K562 (cell line): ENCODE measurements around the gene PHAX. TPM values are rescaled to one million over a fixed set of nuclear protein-coding genes. Genes with fewer than 3 reads are reported as not detected.

Experiments used
- ATAC-seq: fragments of 200-7000 bp; cut with Tn5 transposase; 3 replicates; pipeline ENCODE4 v1.9.1; 2020; ENCODE audit warnings: moderate library complexity
- BruUV-seq: library from RNA; stranded (reverse); fragments of 400-500 nt; replicated peaks from 2 replicates; lab custom pipeline; 2021; lab: Mats Ljungman, UMichigan
- CTCF ChIA-PET: fragments of 300-600 bp; formaldehyde crosslinking; extraction: SDS; loops from one replicate; lab custom pipeline; 2021; ENCODE audit warnings: low intra/inter-chr PET ratio; lab: Yijun Ruan, JAX
- POLR2A ChIA-PET: fragments of 300-600, 350-650 bp; sonication (Branson Sonifier 250); formaldehyde crosslinking; extraction: SDS; loops from one replicate; lab custom pipeline; 2021; ENCODE audit warnings: antibody characterized with exemption, inconsistent platforms; lab: Yijun Ruan, JAX
- DNase-seq, 4 experiments: peaks; one replicate each; pipeline versions ENCODE4 v3.0.0 to v3.0.0-alpha.2; 2011 to 2018; ENCODE audit warnings: low spot score in 3 of 4, mixed read lengths in 3 of 4; ENCODE audit errors: extremely low read depth in 1 of 4
- FAIRE-seq: peaks from 2 replicates; lab custom pipeline; 2011; peaks lifted over from hg19 to GRCh38; lab: Jason Lieb, UNC
- H2AFZ ChIP-seq: 2 replicates; pipeline ENCODE4 v1.6.0; 2011; ENCODE audit warnings: low read depth, low read length, control low read depth, inconsistent platforms
- H3K27ac ChIP-seq: fragments of 200-600 bp; 3 replicates; pipeline ENCODE4 v1.8.0; 2011; ENCODE audit warnings: low read depth, mild to moderate bottlenecking, control low read depth, inconsistent platforms, low read length, moderate library complexity, mixed read lengths; ENCODE audit errors: extremely low read depth
- H3K27me3 ChIP-seq, 2 experiments: fragments of 300-600 bp in 1 of 2; 2 replicates in 1 of 2; 3 replicates in 1 of 2; pipeline versions ENCODE4 v1.6.0 to v1.8.0; 2011; ENCODE audit warnings: inconsistent platforms in 2 of 2, low read length in 2 of 2, mild to moderate bottlenecking in 1 of 2, mixed read lengths in 1 of 2, moderate library complexity in 1 of 2; ENCODE audit not compliant: control insufficient read depth in 2 of 2, insufficient read depth in 2 of 2
- H3K36me3 ChIP-seq: fragments of 300-600 bp; 3 replicates; pipeline ENCODE4 v1.8.0; 2011; ENCODE audit warnings: mild to moderate bottlenecking, low read length, inconsistent platforms; ENCODE audit not compliant: control insufficient read depth, insufficient read depth
- H3K4me1 ChIP-seq, 2 experiments: fragments of 200-600 bp in 1 of 2; replicated peaks in 1 of 2; 2 replicates in 1 of 2; 3 replicates in 1 of 2; pipeline versions ENCODE4 v1.5.1 to v1.8.0; 2011; ENCODE audit warnings: inconsistent platforms in 2 of 2, low read length in 2 of 2, mild to moderate bottlenecking in 1 of 2, mixed read lengths in 1 of 2, moderate library complexity in 1 of 2; ENCODE audit not compliant: control insufficient read depth in 2 of 2, insufficient read depth in 2 of 2
- H3K4me2 ChIP-seq: 2 replicates; pipeline ENCODE4 v1.6.1; 2011; ENCODE audit warnings: low read length, control low read depth, inconsistent platforms, mixed read lengths; ENCODE audit not compliant: insufficient read depth
- H3K4me3 ChIP-seq: fragments of 200-600 bp; sonication (generic), shearing (Covaris generic); 2 replicates; pipeline ENCODE4 v1.5.1; 2016; ENCODE audit warnings: control low read depth, inconsistent platforms
- H3K79me2 ChIP-seq: fragments of 200-600 bp; 3 replicates; pipeline ENCODE4 v1.8.0; 2011; ENCODE audit warnings: low read length, inconsistent platforms; ENCODE audit not compliant: control insufficient read depth, insufficient read depth
- H3K9ac ChIP-seq, 2 experiments: 2 replicates each; pipeline versions ENCODE4 v1.6.0 to v1.6.1; 2011; ENCODE audit warnings: low read depth in 2 of 2, low read length in 2 of 2, control low read depth in 1 of 2, inconsistent platforms in 1 of 2, mild to moderate bottlenecking in 1 of 2, mixed read lengths in 1 of 2; ENCODE audit not compliant: insufficient read depth in 1 of 2
- H3K9me1 ChIP-seq: one replicate; pipeline ENCODE4 v1.6.0; 2011; ENCODE audit warnings: inconsistent platforms, mild to moderate bottlenecking, low read length, moderate library complexity; ENCODE audit not compliant: control insufficient read depth, insufficient read depth
- H3K9me3 ChIP-seq: replicated peaks from 2 replicates; pipeline ENCODE4 v1.5.1; 2011; ENCODE audit warnings: low read depth, low read length, inconsistent platforms; ENCODE audit not compliant: control insufficient read depth, insufficient read depth
- H4K20me1 ChIP-seq: replicated peaks from 2 replicates; pipeline ENCODE4 v1.6.1; 2011; ENCODE audit warnings: low read length, inconsistent platforms, mixed read lengths; ENCODE audit not compliant: control insufficient read depth, insufficient read depth
- BACH1 ChIP-seq: fragments of 200-800 bp; sonication (Bioruptor generic); IDR thresholded peaks from 2 replicates; pipeline ENCODE4 v1.6.1; 2016; ENCODE audit warnings: missing genetic modification characterization, missing compliant biosample characterization
- HDAC6 ChIP-seq: IDR thresholded peaks from 2 replicates; pipeline ENCODE4 v1.6.1; 2012; ENCODE audit warnings: low read depth, mild to moderate bottlenecking, control low read depth, inconsistent platforms, low read length, moderate library complexity
- KDM4B ChIP-seq, 2 experiments: fragments of 450-650 bp in 1 of 2; sonication (generic) in 1 of 2; IDR thresholded peaks; 2 replicates each; pipeline ENCODE4 v1.6.1; 2016 to 2017; ENCODE audit warnings: borderline replicate concordance in 2 of 2, antibody characterized with exemption in 1 of 2, low read depth in 1 of 2, mild to moderate bottlenecking in 1 of 2
- PTTG1 ChIP-seq: fragments of 450-650 bp; IDR thresholded peaks from 2 replicates; pipeline ENCODE4 v1.6.1; 2016; ENCODE audit warnings: low read depth, mild to moderate bottlenecking, missing genetic modification characterization, missing compliant biosample characterization
- SREBF2 ChIP-seq: sonication (generic); formaldehyde crosslinking; IDR thresholded peaks from 2 replicates; pipeline ENCODE4 v1.4.0; 2020; ENCODE audit warnings: mild to moderate bottlenecking, missing genetic modification reagents
- SRSF3 ChIP-seq: fragments of 200-400 bp; formaldehyde crosslinking; IDR thresholded peaks from 2 replicates; pipeline ENCODE4 v1.6.1; 2016; ENCODE audit warnings: mild to moderate bottlenecking, low read length, moderate library complexity; ENCODE audit not compliant: insufficient read depth
- STAT5B ChIP-seq: fragments of 250-450 bp; sonication (Bioruptor Pico); IDR thresholded peaks from 2 replicates; pipeline ENCODE4 v1.8.0; 2021; ENCODE audit warnings: mild to moderate bottlenecking, inconsistent platforms
- UBTF ChIP-seq, 2 experiments: IDR thresholded peaks; 2 replicates each; pipeline ENCODE4 v1.6.1; 2012; ENCODE audit warnings: improper control_type of control experiment in 2 of 2, low read depth in 2 of 2, low read length in 2 of 2, borderline replicate concordance in 1 of 2
- ZNF311 ChIP-seq: fragments of 250-450 bp; sonication (Bioruptor Pico); IDR thresholded peaks from 2 replicates; pipeline ENCODE4 v1.4.0; 2020; ENCODE audit warnings: mild to moderate bottlenecking, moderate library complexity
- ZNF347 ChIP-seq: fragments of 450-650 bp; formaldehyde crosslinking; IDR thresholded peaks from 2 replicates; pipeline ENCODE4 v1.4.0; 2020; ENCODE audit warnings: low read depth, mild to moderate bottlenecking, moderate library complexity
- ZNF431 ChIP-seq: sonication (generic); formaldehyde crosslinking; IDR thresholded peaks from 2 replicates; pipeline ENCODE4 v1.8.0; 2022; ENCODE audit warnings: mild to moderate bottlenecking, missing genetic modification reagents
- WGBS: fragments of 100-300 bp; shearing (Covaris generic); methylation state at CpG from one replicate; pipeline ENCODE4 v1.1.6; 2016; ENCODE audit warnings: low coverage, mixed read lengths; ENCODE audit not compliant: insufficient coverage; ENCODE audit errors: missing lambda C conversion rate; 5-methylcytosine and 5-hydroxymethylcytosine counted together
- in situ Hi-C: fragments of 300-500 bp; cut with MboI; formaldehyde crosslinking; loops from 4 replicates; pipeline ENCODE4 v1.15.0; 2018; ENCODE audit warnings: inconsistent platforms, mixed read lengths
- intact Hi-C: fragments of 100-400 bp; cut with micrococcal nuclease; formaldehyde crosslinking; loops from 2 replicates; pipeline ENCODE4 v1.14.2; 2022
- polyA plus RNA-seq, 8 experiments: library from polyadenylated mRNA; depleted of rRNA in 4 of 8; stranded (reverse) in 5 of 8; unstranded in 3 of 8; fragments of >200 nt; fragmentation: Nextera tagmentation in 2 of 8; fragmentation: Illumina TruSeq in 1 of 8; extraction: Ambion mirVana in 2 of 8; extraction: Trizol in 1 of 8; gene quantifications; 2 replicates each; pipeline versions ENCODE4 v1.2.1 to v1.2.3, GENCODE V29; 2011 to 2014; ENCODE audit warnings: inconsistent platforms in 1 of 8, missing spikeins in 1 of 8
- total RNA-seq, 7 experiments: library from RNA; depleted of rRNA in 6 of 7; stranded (reverse); fragments of >200 nt in 6 of 7; fragmentation: Illumina TruSeq in 2 of 7; extraction: Trizol in 2 of 7; gene quantifications; 2 replicates each; pipeline versions ENCODE4 v1.2.1 to v1.2.3, GENCODE V29; 2011 to 2021; ENCODE audit warnings: low replicate concordance in 1 of 7
- TF ChIP-seq, protein P1 (sequence below): fragments of 250-450 bp; sonication (Bioruptor Pico); IDR thresholded peaks from 2 replicates; pipeline ENCODE4 v1.4.0; 2020
- TF ChIP-seq, protein P2 (sequence below): fragments of 450-650 bp; formaldehyde crosslinking; conservative IDR thresholded peaks from 2 replicates; pipeline ENCODE4 v1.4.0; 2022; ENCODE audit warnings: mild to moderate bottlenecking, missing genetic modification characterization

PHAX gene
- total and polyA plus RNA-seq, 9 of the 15 experiments (the other 6 are each of a cell fraction or from before 2014, with no cell fraction given): 20.2 to 59.8 (median 43.5) TPM

DNA sequence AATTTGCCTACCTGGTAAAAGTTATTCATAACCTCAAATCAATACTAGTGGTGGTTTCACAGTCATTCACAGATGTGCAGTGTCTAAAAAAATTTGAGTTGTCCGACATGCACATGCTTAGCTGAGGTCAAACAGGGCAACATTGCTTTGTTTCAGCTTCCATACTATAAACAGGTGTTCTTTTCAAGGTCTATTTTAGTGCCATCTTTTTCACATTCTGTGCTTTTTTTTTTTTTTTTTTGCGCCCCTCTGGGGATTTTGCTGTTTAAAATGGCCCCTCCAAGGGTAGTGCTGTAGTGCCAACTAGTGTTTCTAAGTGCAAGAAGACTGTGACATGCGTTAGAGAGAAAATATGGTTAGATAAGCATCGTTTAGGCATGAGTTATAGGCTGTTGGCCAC, 14.5 kb downstream of the PHAX start:
- peaks cover 73% of the 10 kb centered on the region; the same call in 2 of the 3 replicates for H3K36me3 ChIP-seq
- POLR2A ChIA-PET: interaction anchor here (0.7 kb wide), 1 partner anchor 613 kb away, joined by 4 read pairs; no protein-coding TSS in a partner anchor
- TF ChIP-seq SREBF2 (no peak), ZNF347 (no peak), BACH1 (no peak), STAT5B (CRISPR knock-in tag) (no peak), KDM4B (IDR thresholded peaks at IDR 0.05; ENCODE audit: borderline replicate concordance in 2 of 2, low read depth in 1 of 2) (no peak), UBTF (IDR thresholded peaks at IDR 0.05; ENCODE audit: borderline replicate concordance in 1 of 2, low read depth in 2 of 2, low read length in 2 of 2) (no peak), HDAC6 (no peak), ZNF431 (CRISPR knock-in tag) (no peak), SRSF3 (no peak), PTTG1 (tag) (no peak), ZNF311 (CRISPR knock-in tag) (no peak)
- TF ChIP-seq, protein P1, sequence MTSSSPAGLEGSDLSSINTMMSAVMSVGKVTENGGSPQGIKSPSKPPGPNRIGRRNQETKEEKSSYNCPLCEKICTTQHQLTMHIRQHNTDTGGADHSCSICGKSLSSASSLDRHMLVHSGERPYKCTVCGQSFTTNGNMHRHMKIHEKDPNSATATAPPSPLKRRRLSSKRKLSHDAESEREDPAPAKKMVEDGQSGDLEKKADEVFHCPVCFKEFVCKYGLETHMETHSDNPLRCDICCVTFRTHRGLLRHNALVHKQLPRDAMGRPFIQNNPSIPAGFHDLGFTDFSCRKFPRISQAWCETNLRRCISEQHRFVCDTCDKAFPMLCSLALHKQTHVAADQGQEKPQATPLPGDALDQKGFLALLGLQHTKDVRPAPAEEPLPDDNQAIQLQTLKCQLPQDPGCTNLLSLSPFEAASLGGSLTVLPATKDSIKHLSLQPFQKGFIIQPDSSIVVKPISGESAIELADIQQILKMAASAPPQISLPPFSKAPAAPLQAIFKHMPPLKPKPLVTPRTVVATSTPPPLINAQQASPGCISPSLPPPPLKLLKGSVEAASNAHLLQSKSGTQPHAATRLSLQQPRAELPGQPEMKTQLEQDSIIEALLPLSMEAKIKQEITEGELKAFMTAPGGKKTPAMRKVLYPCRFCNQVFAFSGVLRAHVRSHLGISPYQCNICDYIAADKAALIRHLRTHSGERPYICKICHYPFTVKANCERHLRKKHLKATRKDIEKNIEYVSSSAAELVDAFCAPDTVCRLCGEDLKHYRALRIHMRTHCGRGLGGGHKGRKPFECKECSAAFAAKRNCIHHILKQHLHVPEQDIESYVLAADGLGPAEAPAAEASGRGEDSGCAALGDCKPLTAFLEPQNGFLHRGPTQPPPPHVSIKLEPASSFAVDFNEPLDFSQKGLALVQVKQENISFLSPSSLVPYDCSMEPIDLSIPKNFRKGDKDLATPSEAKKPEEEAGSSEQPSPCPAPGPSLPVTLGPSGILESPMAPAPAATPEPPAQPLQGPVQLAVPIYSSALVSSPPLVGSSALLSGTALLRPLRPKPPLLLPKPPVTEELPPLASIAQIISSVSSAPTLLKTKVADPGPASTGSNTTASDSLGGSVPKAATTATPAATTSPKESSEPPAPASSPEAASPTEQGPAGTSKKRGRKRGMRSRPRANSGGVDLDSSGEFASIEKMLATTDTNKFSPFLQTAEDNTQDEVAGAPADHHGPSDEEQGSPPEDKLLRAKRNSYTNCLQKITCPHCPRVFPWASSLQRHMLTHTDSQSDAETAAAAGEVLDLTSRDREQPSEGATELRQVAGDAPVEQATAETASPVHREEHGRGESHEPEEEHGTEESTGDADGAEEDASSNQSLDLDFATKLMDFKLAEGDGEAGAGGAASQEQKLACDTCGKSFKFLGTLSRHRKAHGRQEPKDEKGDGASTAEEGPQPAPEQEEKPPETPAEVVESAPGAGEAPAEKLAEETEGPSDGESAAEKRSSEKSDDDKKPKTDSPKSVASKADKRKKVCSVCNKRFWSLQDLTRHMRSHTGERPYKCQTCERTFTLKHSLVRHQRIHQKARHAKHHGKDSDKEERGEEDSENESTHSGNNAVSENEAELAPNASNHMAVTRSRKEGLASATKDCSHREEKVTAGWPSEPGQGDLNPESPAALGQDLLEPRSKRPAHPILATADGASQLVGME: no peak
- TF ChIP-seq, protein P2, sequence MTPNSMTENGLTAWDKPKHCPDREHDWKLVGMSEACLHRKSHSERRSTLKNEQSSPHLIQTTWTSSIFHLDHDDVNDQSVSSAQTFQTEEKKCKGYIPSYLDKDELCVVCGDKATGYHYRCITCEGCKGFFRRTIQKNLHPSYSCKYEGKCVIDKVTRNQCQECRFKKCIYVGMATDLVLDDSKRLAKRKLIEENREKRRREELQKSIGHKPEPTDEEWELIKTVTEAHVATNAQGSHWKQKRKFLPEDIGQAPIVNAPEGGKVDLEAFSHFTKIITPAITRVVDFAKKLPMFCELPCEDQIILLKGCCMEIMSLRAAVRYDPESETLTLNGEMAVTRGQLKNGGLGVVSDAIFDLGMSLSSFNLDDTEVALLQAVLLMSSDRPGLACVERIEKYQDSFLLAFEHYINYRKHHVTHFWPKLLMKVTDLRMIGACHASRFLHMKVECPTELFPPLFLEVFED (CRISPR knock-in tag): no peak

More for the DNA sequence above, 14.5 kb downstream of the PHAX start:
- Histone ChIP-seq H3K27me3 (no peaks in the 10 kb centered on the region), H3K79me2 (peaks cover 25% of the 10 kb centered on the region), H3K9me3 (no peaks in the 10 kb centered on the region), H2AFZ (no peak overlapping the region), H3K4me1 (no peaks in the 10 kb centered on the region), H3K4me3 (no peak overlapping the region), H3K27ac (no peak overlapping the region), H3K9me1 (no peaks in the 10 kb centered on the region), H4K20me1 (no peaks in the 10 kb centered on the region), H3K9ac (no peak overlapping the region), H3K4me2 (no peak overlapping the region)
- in situ Hi-C loops: no loop called here
- intact Hi-C loops: no loop called here
- 59% methylated on average over 4 of the region's 4 CpGs for WGBS
- ATAC-seq: no peak
- no peak for DNase-seq
- CTCF ChIA-PET: interaction anchor here (0.6 kb wide), 1 partner anchor 1105 kb away, joined by 5 read pairs; no protein-coding TSS in a partner anchor
- BruUV-seq: no TSS peak
- FAIRE-seq: no peak
